DMS79 (cell line): ENCODE measurements around the gene LACRT.
"Not testable (repeated sequence)": the region's sequence is repeated elsewhere in the genome, so short reads cannot be mapped to it uniquely, and the experiment has no call there.

ENCODE experiments used
- DNase-seq: peaks from one replicate; lab custom pipeline; 2025; lab: John Stamatoyannopoulos, UW

LACRT gene

GRCh38 chr12:54639112-54639511 lies 4.4 kb upstream of the LACRT start:
- not testable (repeated sequence) for DNase-seq

GRCh38 chr12:54631988-54632728 lies 2.5 kb downstream of the LACRT start:
- DNase-seq = no peak

GRCh38 chr12:54631551-54631950 lies 3.1 kb downstream of the LACRT start:
- no peak for DNase-seq

DNA sequence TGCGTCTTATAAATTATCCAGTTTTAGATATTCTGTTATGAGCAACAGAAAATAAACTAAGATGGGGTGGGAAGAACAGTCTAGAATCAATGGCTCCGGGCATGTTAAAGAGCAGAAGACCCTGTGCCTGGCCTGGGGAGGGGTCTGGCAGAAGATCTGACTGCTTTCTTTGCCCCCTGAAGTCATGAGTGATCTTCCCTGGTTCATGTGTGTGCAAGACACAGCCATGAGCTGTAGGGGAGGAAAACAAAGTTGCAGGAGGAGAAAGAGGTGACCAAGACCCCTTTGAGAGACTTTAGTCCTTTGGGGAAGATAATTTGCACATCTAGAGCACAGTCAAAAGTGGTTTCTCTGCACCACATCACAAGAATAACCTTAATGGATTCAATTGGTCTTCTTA lies 4.8 kb downstream of the LACRT start:
- DNase-seq = no peak

GRCh38 chr12:54628186-54628846 lies 6.4 kb downstream of the LACRT start:
- no peak for DNase-seq

GRCh38 chr12:54627304-54627703 lies 7.4 kb downstream of the LACRT start:
- DNase-seq = no peak

DNA sequence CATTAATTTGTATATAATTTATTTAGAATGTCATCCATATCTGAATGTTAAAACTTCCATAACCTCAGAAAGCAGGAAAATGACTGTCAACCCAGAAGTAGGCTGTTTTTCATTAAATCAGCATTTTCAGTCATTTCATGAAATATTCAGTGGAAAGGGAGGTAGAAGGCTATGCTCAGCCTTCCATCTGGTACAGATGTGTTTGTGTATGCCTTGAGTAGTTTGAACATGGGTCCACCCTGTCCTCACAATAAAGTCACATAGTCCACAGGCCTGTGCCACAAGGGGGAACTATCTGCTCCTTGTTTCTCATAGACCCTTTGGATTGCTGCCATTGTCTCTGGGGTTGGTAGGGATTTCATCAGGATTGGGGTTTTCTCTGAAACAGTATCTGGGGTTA lies 9.1 kb downstream of the LACRT start:
- DNase-seq = no peak

DNA sequence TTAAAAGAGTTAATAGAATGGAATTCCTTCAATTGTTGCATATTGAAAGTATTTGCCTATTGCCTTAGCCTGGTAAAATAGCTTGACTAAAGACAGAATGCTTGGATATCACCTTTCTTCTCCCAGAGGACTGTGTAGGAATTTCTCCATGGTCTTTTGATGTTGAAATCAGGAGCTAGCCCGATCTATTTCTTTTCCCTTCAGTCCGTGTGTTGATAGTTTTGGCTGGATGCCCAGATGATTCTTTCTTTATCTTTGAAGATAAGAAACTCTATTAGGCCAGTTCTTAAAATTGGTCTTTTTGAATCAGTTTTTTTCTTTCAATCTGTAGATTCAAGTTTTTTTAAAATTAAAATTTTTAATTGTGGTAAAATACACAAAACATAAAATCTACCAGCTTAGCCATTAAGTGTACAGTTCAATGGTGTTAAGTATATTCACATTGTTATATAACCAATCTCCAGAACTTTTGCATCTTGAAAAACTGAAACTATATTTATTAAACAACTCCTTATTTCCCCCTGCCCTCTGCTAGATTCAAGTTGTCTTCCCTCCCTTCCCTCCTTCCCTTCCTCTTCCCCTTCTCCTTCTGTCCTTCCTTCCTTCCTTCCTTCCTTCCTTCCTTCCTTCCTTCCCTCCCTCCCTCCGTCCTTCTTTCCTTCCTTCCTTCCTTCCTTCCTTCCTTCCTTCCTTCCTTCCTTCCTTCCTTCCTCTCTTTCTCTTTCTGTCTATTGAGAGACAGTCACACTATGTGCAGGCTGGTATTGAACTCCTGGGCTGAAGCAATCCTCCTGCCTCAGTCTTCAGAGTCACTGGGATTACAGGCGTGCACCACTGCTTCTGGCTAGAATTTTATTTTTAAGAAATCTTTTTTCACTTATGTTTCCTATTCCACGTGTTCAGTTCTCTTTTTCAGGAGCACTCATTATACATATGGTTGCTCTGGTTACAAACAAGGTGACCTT lies 10.1 kb downstream of the LACRT start:
- no peak for DNase-seq

DNA sequence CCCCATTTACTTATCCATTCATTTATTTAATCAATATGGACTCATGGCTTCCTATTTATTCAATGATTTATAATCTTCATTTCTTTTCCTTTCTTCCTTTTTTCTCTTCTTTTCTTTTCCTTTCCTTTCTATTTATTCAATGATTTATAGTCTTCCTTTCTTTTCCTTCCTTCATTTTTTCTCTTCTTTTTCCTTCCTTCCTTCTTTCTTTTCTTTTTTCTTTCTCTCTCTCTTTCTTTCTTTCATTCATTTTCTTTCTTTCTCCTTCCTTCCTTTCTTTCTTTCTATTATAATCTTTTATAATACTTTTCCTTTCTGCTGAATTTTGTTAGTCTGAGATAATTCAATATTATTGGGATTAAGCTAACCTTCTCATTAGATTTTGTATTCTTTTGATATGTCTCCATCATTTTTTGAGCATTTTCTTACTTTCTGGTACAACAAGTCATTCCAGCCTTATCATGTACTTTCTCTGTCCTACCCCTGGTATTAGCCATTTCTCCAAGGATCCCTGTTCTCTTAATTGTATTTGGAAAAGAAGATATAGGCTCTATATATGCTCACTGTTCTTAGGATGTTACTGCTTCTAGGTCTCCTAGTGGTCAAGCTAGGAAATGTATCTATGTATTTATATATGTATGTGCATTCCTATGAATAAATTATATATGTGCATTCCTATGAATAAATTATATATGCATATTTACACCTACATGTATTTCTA lies 12.1 kb downstream of the LACRT start:
- no peak for DNase-seq

DNA sequence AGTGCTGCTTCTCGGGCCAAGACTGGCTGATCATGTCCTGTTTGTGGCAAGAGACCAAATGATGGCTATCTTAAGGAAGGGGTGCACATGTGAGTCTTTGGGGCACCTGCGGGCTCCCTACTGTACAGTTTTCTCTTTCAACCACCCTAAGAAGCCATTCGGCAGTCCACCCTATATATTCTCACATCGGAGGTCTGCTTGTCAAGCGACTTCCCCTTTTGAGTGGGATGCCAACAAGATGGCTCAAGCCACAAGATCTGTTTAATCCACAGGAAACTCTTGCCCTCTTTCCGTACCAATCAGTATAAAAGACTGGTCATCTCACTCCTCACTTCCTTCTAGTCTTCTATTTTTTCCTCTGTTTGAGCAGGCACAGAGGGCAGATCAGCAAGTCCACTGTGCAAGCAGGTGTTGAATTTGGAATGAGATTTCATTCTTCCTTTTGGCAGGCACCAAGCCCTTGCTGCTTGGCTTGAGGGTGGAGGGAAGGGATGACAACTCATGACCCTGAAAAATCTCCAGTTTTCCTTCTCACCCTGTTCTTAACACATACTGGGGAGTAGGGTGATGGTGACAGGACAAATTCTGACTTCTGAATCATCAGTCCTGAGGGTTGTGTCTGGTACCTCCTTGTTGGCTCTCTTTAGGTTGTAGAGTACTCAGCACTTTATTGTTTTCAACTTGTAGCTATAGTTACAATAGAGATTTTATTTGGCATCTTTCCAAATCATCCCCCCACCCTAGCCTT lies 17.6 kb downstream of the LACRT start:
- no peak for DNase-seq

DNA sequence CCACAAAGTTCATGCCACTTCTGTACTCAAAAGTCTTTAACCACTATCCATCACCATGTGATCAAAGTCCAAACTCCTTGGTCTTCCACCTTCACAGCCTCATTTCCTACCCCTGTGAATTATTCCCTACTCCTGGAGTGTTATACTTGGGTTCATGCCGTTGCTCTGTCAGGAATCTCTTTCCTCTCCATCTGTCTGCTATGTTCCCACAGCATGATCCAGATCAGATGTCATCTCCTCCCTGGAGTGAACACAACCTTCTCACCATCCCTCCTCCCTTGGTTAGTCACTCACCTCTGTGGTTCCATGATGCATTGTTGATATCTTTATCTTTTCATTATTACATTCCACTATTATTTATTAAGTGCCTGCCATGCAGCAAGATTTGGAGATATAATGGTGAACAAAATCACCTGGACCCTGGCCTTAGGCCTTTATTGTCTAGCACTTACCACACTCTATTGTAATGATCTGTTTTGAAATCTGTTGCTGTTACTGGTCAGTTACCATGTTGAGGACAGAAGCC lies 22.4 kb downstream of the LACRT start:
- no peak for DNase-seq

- no peak for DNase-seq
Observed at GRCh38 chr12:54611715-54612149, 23.0 kb downstream of the LACRT start.

- DNase-seq = no peak
Observed at GRCh38 chr12:54608769-54609168, 25.9 kb downstream of the LACRT start.

DNA sequence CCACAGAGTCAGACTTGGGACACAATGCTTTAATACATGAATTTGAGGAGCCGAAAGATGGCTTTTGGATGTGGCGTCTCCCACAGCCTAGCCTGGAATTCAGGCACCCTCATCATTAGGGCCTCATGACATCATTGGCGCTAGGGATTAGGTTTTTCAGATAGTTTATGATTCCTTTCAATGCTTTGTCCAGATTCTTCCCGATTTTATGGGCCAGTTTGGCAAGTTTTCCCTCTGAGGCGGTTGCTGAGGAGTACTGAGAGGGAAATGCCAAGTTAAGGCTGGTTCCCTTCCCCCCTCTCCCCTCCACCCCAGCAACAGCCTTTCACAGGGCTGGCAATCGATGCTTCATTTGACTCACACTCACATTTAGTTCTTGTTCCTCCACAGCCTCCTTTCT lies 26.5 kb downstream of the LACRT start:
- no peak for DNase-seq

DNA sequence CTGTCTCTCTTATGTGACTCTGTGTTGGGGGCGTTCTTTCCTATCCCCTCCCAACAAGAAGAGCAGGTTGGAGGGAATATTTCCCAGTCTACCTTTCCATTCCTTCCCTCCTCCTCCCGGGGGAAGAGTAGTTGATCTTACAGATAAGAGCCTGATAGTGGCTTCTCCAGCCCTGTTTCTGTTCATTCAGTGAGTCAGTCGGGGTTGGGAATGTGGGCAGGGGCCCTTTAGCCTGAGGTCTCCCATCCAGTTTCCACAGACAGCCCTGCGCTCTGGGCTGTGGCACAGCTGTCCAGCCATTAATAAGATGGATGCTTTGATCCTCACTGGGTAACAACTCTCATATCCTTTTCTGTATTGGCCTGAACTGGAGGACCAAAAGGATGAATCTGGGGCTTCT lies 28.1 kb downstream of the LACRT start:
- DNase-seq = no peak

GRCh38 chr12:54605138-54605970 lies 29.3 kb downstream of the LACRT start:
- DNase-seq = no peak

DNA sequence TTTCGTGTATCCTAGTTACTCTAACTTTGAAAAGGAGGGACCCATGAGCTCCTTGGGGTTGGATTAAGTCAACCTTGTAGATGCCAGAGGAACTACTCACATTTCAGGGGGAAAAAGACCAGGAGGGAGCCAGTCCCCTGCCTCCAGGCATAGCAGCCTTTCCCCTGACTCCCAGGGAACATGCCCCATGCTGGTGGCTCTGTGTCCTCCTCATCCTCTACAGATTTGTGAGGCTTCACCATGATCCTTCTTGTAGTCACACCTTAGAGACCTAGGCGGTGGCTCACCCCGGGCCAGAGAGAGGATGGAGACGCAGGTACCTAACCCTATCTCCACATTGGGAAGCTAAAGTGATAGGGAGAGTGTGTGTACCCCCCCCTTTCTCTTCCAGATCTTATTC lies 30.3 kb downstream of the LACRT start:
- no peak for DNase-seq

DNA sequence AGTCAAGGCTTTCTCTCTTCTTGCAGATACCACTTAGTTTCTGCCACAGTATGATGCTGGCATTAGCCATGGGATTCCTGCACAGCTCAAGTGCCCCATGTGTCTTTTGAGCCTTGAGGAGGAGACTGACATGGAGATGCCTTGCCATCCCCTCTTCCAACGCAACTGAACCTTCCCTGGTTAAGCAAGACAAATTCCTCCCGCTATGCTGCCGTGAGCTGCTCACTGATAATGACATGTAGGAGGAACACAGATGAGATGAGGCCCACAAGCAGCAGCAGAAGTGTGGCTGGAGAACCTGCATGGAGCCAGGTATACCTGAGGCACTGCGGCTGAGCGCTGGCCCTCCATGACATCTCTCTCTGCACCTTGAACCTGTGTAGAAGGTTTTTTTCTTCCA lies 30.8 kb downstream of the LACRT start:
- DNase-seq = no peak

DNA sequence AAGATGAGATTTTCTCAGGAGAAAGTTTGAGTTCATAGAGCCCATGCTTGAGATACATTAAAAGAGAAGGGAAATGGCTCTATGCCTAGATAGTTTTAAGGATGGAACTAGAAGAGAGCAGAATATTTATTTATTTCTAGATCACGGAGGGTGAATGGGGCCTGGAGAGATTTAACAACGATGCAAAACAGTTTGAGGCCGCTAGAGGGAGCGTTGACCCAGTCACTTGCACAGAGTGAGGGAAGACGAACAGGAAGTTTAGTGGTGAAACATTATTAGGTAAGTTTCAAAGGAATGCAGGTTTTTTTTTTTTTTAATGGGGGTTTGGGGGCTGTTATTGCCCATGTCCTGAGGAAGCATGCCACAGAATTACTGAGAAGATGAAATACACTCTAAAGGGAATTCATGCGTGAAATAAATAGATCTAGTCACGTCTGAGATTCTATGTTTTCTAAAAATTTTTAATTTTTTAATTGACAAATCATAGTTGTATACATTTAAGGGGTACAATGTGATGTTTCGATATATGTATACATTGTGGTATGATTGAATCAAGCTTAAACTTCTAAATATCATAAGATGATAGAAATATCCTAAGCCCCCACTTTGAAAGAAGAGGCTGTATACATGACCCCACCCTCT lies 31.4 kb downstream of the LACRT start:
- no peak for DNase-seq

- DNase-seq = no peak
Observed at GRCh38 chr12:54602661-54603060, 32.0 kb downstream of the LACRT start.
